Measurements from ENCODE around the gene CTNNBL1.

Gene CTNNBL1

DNA sequence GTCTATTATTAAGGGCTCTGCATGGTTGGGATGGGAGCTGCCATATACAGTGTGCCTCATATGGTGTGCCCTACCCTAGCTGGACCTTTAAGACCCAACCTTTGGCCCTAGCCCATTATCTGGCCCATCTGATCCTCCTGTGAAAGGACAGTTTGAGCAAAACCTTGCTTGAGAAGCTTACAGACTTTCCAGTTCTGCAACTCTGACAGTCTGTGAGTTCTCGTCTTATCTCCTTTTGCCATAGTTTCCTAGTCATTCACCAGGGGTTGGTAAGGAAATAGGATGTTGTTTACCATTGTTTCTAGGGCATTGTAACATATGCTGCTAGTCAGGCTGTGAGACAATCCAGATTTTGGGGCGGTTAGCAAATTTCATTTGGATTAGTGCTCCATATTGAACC is 17.2 kb downstream of the CTNNBL1 start:
- no peaks in the 10 kb centered on the region for H3K36me3 ChIP-seq (ENCODE audit: control insufficient read depth in 1 of 2, insufficient read depth in 2 of 2, low read depth in 1 of 2, low read length in 2 of 2)
- DNase-seq: peak; percentile 32
- no peak overlapping the region for H2AK5ac ChIP-seq (ENCODE audit: low read length, severe bottlenecking)
- H2BK15ac ChIP-seq (ENCODE audit: low read depth, poor library complexity, severe bottlenecking): no peak overlapping the region
- H3K9ac ChIP-seq (ENCODE audit: low read length): no peak overlapping the region
- no peaks in the 10 kb centered on the region for H3K27me3 ChIP-seq (ENCODE audit: control insufficient read depth in 1 of 2, insufficient read depth in 1 of 2, low read length in 2 of 2)
- H2BK120ac ChIP-seq (ENCODE audit: low read depth, low read length): no peak overlapping the region
- H3K14ac ChIP-seq (ENCODE audit: low read length in 2 of 2): no peak overlapping the region
- H3K27ac ChIP-seq (ENCODE audit: low read length, poor library complexity, severe bottlenecking): no peak overlapping the region
- H3K4me2 ChIP-seq (ENCODE audit: low read length, poor library complexity, severe bottlenecking): no peak overlapping the region
- no peak overlapping the region for H3K4ac ChIP-seq (ENCODE audit: low read depth in 1 of 2, low read length in 2 of 2)
- H2BK5ac ChIP-seq (ENCODE audit: low read depth, low read length, poor library complexity, severe bottlenecking): no peak overlapping the region
- H2AFZ ChIP-seq (ENCODE audit: low read depth, low read length): no peak overlapping the region
- peaks cover 42% of the 10 kb centered on the region for H3K79me1 ChIP-seq (replicated peaks; ENCODE audit: low read length, poor library complexity, severe bottlenecking)
- no peak overlapping the region for H2BK12ac ChIP-seq (ENCODE audit: low read length in 2 of 2)
- H3K23ac ChIP-seq (ENCODE audit: low read length in 2 of 2): no peak overlapping the region
- H3K4me3 ChIP-seq (ENCODE audit: insufficient read depth in 1 of 2, low read depth in 1 of 2, low read length in 2 of 2): no peak overlapping the region
- H3K4me1 ChIP-seq (ENCODE audit: control insufficient read depth, insufficient read depth, low read depth, low read length): no peaks in the 10 kb centered on the region
- H4K91ac ChIP-seq (ENCODE audit: low read length): no peak overlapping the region
- no peak overlapping the region for H3K18ac ChIP-seq (ENCODE audit: low read depth in 1 of 2, low read length in 2 of 2)
- no peaks in the 10 kb centered on the region for H3K9me3 ChIP-seq (ENCODE audit: control insufficient read depth, low read length)
- H4K8ac ChIP-seq (ENCODE audit: low read length): no peak overlapping the region
- WGBS: 100% methylated on average over 1 of the region's 2 CpGs

- WGBS: 94% methylated on average over 8 of the region's 9 CpGs
Measured at GRCh38 chr20:37711994-37712964, 18.4 kb downstream of the CTNNBL1 start.

GRCh38 chr20:37713396-37713795 is 19.6 kb downstream of the CTNNBL1 start:
- Histone ChIP-seq H2BK12ac (ENCODE audit: low read length in 2 of 2) (no peak overlapping the region), H4K8ac (ENCODE audit: low read length) (no peak overlapping the region), H3K9me3 (ENCODE audit: control insufficient read depth, low read length) (no peaks in the 10 kb centered on the region), H2AFZ (ENCODE audit: low read depth, low read length) (no peak overlapping the region), H3K4ac (ENCODE audit: low read depth in 1 of 2, low read length in 2 of 2) (no peak overlapping the region), H2AK5ac (ENCODE audit: low read length, severe bottlenecking) (no peak overlapping the region), H4K91ac (ENCODE audit: low read length) (no peak overlapping the region), H3K27me3 (ENCODE audit: control insufficient read depth in 1 of 2, insufficient read depth in 1 of 2, low read length in 2 of 2) (no peaks in the 10 kb centered on the region), H3K27ac (ENCODE audit: low read length, poor library complexity, severe bottlenecking) (no peak overlapping the region), H3K14ac (ENCODE audit: low read length in 2 of 2) (no peak overlapping the region), H3K79me1 (replicated peaks; ENCODE audit: low read length, poor library complexity, severe bottlenecking) (peaks cover 32% of the 10 kb centered on the region), H3K4me2 (ENCODE audit: low read length, poor library complexity, severe bottlenecking) (no peak overlapping the region), H3K23ac (ENCODE audit: low read length in 2 of 2) (no peak overlapping the region), H3K36me3 (ENCODE audit: control insufficient read depth in 1 of 2, insufficient read depth in 2 of 2, low read depth in 1 of 2, low read length in 2 of 2) (no peaks in the 10 kb centered on the region), H3K4me3 (ENCODE audit: insufficient read depth in 1 of 2, low read depth in 1 of 2, low read length in 2 of 2) (no peak overlapping the region), H2BK120ac (ENCODE audit: low read depth, low read length) (no peak overlapping the region), H2BK15ac (ENCODE audit: low read depth, poor library complexity, severe bottlenecking) (no peak overlapping the region), H3K9ac (ENCODE audit: low read length) (no peak overlapping the region), H3K18ac (ENCODE audit: low read depth in 1 of 2, low read length in 2 of 2) (no peak overlapping the region), H3K4me1 (ENCODE audit: control insufficient read depth, insufficient read depth, low read depth, low read length) (no peaks in the 10 kb centered on the region), H2BK5ac (ENCODE audit: low read depth, low read length, poor library complexity, severe bottlenecking) (no peak overlapping the region)
- 94% methylated on average over 4 of the region's 4 CpGs for WGBS
- no peak for DNase-seq

More at GRCh38 chr20:37711994-37712964, 18.4 kb downstream of the CTNNBL1 start:
- DNase-seq: no peak
- Histone ChIP-seq H3K27ac (ENCODE audit: low read length, poor library complexity, severe bottlenecking) (no peak overlapping the region), H3K4me2 (ENCODE audit: low read length, poor library complexity, severe bottlenecking) (no peak overlapping the region), H3K27me3 (ENCODE audit: control insufficient read depth in 1 of 2, insufficient read depth in 1 of 2, low read length in 2 of 2) (no peaks in the 10 kb centered on the region), H3K79me1 (replicated peaks; ENCODE audit: low read length, poor library complexity, severe bottlenecking) (peaks cover 36% of the 10 kb centered on the region), H3K23ac (ENCODE audit: low read length in 2 of 2) (no peak overlapping the region), H2BK12ac (ENCODE audit: low read length in 2 of 2) (no peak overlapping the region), H2BK15ac (ENCODE audit: low read depth, poor library complexity, severe bottlenecking) (no peak overlapping the region), H2AK5ac (ENCODE audit: low read length, severe bottlenecking) (no peak overlapping the region), H3K4ac (ENCODE audit: low read depth in 1 of 2, low read length in 2 of 2) (no peak overlapping the region), H2AFZ (ENCODE audit: low read depth, low read length) (no peak overlapping the region), H3K4me3 (ENCODE audit: insufficient read depth in 1 of 2, low read depth in 1 of 2, low read length in 2 of 2) (no peak overlapping the region), H2BK120ac (ENCODE audit: low read depth, low read length) (no peak overlapping the region), H3K14ac (ENCODE audit: low read length in 2 of 2) (no peak overlapping the region), H3K4me1 (ENCODE audit: control insufficient read depth, insufficient read depth, low read depth, low read length) (no peaks in the 10 kb centered on the region), H2BK5ac (ENCODE audit: low read depth, low read length, poor library complexity, severe bottlenecking) (no peak overlapping the region), H3K18ac (ENCODE audit: low read depth in 1 of 2, low read length in 2 of 2) (no peak overlapping the region), H3K36me3 (ENCODE audit: control insufficient read depth in 1 of 2, insufficient read depth in 2 of 2, low read depth in 1 of 2, low read length in 2 of 2) (no peaks in the 10 kb centered on the region), H4K8ac (ENCODE audit: low read length) (no peak overlapping the region), H3K9me3 (ENCODE audit: control insufficient read depth, low read length) (no peaks in the 10 kb centered on the region), H3K9ac (ENCODE audit: low read length) (no peak overlapping the region), H4K91ac (ENCODE audit: low read length) (no peak overlapping the region)

GRCh38 chr20:37714978-37715672 is 21.3 kb downstream of the CTNNBL1 start:
- H2BK120ac ChIP-seq (ENCODE audit: low read depth, low read length): no peak overlapping the region
- no peak overlapping the region for H2AK5ac ChIP-seq (ENCODE audit: low read length, severe bottlenecking)
- H4K91ac ChIP-seq (ENCODE audit: low read length): no peak overlapping the region
- H3K4me3 ChIP-seq (ENCODE audit: insufficient read depth in 1 of 2, low read depth in 1 of 2, low read length in 2 of 2): no peak overlapping the region
- H3K23ac ChIP-seq (ENCODE audit: low read length in 2 of 2): no peak overlapping the region
- no peak overlapping the region for H3K4ac ChIP-seq (ENCODE audit: low read depth in 1 of 2, low read length in 2 of 2)
- H2AFZ ChIP-seq (ENCODE audit: low read depth, low read length): no peak overlapping the region
- 80% methylated on average over 6 of the region's 10 CpGs for WGBS
- no peak overlapping the region for H4K8ac ChIP-seq (ENCODE audit: low read length)
- DNase-seq: peak; percentile 77
- no peaks in the 10 kb centered on the region for H3K9me3 ChIP-seq (ENCODE audit: control insufficient read depth, low read length)
- H3K9ac ChIP-seq (ENCODE audit: low read length): no peak overlapping the region
- H3K27ac ChIP-seq (ENCODE audit: low read length, poor library complexity, severe bottlenecking): no peak overlapping the region
- peaks cover 38% of the 10 kb centered on the region for H3K79me1 ChIP-seq (replicated peaks; ENCODE audit: low read length, poor library complexity, severe bottlenecking)
- no peaks in the 10 kb centered on the region for H3K27me3 ChIP-seq (ENCODE audit: control insufficient read depth in 1 of 2, insufficient read depth in 1 of 2, low read length in 2 of 2)
- H2BK5ac ChIP-seq (ENCODE audit: low read depth, low read length, poor library complexity, severe bottlenecking): no peak overlapping the region
- H2BK15ac ChIP-seq (ENCODE audit: low read depth, poor library complexity, severe bottlenecking): no peak overlapping the region
- no peak overlapping the region for H3K4me2 ChIP-seq (ENCODE audit: low read length, poor library complexity, severe bottlenecking)
- H3K14ac ChIP-seq (ENCODE audit: low read length in 2 of 2): no peak overlapping the region
- no peaks in the 10 kb centered on the region for H3K36me3 ChIP-seq (ENCODE audit: control insufficient read depth in 1 of 2, insufficient read depth in 2 of 2, low read depth in 1 of 2, low read length in 2 of 2)
- H3K4me1 ChIP-seq (ENCODE audit: control insufficient read depth, insufficient read depth, low read depth, low read length): no peaks in the 10 kb centered on the region
- H3K18ac ChIP-seq (ENCODE audit: low read depth in 1 of 2, low read length in 2 of 2): no peak overlapping the region
- H2BK12ac ChIP-seq (ENCODE audit: low read length in 2 of 2): no peak overlapping the region

All from mesenchymal stem cell (in vitro differentiated cells and primary cell).